SK-N-MC (cell line): ENCODE data around the gene KRIT1.

Source experiments
- EZH2 ChIP-seq: fragments of 200-600 bp; sonication (generic); IDR thresholded peaks from one replicate; pipeline ENCODE4 v1.6.1; 2017; ENCODE audit warnings: antibody characterized with exemption
- FOXP2 ChIP-seq: optimal IDR thresholded peaks from 2 replicates; pipeline ENCODE3; 2011; ENCODE audit warnings: mild to moderate bottlenecking, moderate library complexity; ENCODE audit not compliant: insufficient read depth; ENCODE audit errors: extremely low read length, control extremely low read depth
- POLR2AphosphoS5 ChIP-seq: IDR thresholded peaks from 2 replicates; pipeline ENCODE4 v1.6.1; 2012; ENCODE audit warnings: mild to moderate bottlenecking, low read depth, low read length, borderline replicate concordance

DNA sequence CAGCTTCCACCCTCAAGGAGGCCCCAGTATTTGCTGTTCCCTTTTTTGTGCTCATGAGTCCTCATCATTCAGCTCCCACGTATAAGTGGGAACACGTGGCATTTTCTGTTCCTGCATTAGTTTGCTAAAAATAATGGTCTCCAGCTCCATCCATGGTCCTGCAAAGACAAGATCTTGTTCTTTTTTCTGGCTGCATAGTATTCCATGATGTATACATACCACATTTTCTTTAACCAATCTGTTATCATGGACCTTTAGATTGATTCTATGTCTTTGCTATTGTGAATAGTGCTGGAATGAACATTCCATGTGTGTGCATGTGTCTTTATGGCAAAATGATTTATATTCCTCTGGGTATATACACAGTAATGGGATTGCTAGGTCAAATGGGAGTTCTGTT is 17.0 kb downstream of the KRIT1 start:
- no peak for TF ChIP-seq EZH2
- TF ChIP-seq POLR2AphosphoS5 = no peak
- no peak for TF ChIP-seq FOXP2
